Right atrium auricular region (tissue), 2 donors: ENCODE measurements around the gene VASP. TPM values are rescaled to one million over a fixed set of nuclear protein-coding genes. Genes with fewer than 3 reads are reported as not detected.

Source experiments
- DNase-seq: peaks from one replicate; pipeline ENCODE4 v3.0.0-alpha.2; 2019; ENCODE audit warnings: low spot score
- H3K27ac ChIP-seq, 2 donors: fragments of 200-600 bp; sonication (generic); 1 replicate in 1 of 2; 2 replicates in 1 of 2; pipeline ENCODE4 v1.5.1; 2016 to 2019
- H3K27me3 ChIP-seq, 2 donors: fragments of 200-600 bp; sonication (generic); one replicate each; pipeline versions ENCODE4 v1.5.1 to v1.6.0; 2017 to 2019
- H3K36me3 ChIP-seq: fragments of 200-600 bp; sonication (generic); one replicate; pipeline ENCODE4 v1.5.1; 2016
- H3K4me1 ChIP-seq, 2 donors: fragments of 200-600 bp; sonication (generic); one replicate each; pipeline versions ENCODE4 v1.5.1 to v1.6.0; 2017 to 2019
- H3K4me3 ChIP-seq, 2 donors: fragments of 200-600 bp; sonication (generic); 1 replicate in 1 of 2; 2 replicates in 1 of 2; pipeline ENCODE4 v1.5.1; 2017 to 2019; ENCODE audit warnings: mild to moderate bottlenecking in 1 of 2, moderate library complexity in 1 of 2
- H3K9me3 ChIP-seq, 2 donors: fragments of 200-600 bp; sonication (generic); one replicate each; pipeline ENCODE4 v1.5.1; 2019
- total RNA-seq, 2 donors: library from RNA; depleted of rRNA; stranded (reverse); fragments of >200 nt; gene quantifications; one replicate each; pipeline ENCODE4 v1.1.0, GENCODE V29; 2016
- TF ChIP-seq, protein P1 (sequence below), 2 donors: fragments of 200-600 bp; sonication (generic); IDR thresholded peaks; one replicate each; pipeline ENCODE4 v1.5.1; 2019; ENCODE audit warnings: antibody characterized with exemption in 2 of 2

Gene VASP
- total RNA-seq, 2 donors from 2014 or later: 61.4 to 61.7 TPM

DNA sequence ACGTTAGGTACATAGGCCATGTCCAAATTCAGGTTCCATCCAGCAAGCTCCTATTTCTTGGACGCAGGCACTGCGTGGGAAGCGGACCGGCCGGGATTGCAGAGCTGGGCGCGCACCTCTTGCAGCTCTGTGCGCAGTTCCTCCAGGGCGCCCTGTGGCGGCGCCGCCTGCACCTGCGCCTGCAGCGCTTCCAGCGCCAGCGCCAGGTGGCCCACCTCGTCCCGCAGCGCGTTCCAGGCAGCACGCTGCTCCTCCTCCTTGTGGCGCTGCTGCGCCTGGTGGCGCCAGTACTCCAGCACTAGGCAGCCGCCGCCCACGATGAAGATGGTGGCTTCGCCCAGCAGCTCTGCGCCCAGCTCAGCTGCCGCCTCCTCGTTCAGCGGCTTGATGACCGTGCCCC is 46.2 kb downstream of the VASP start:
- no peak overlapping the region for H3K4me3 ChIP-seq
- TF ChIP-seq, protein P1, sequence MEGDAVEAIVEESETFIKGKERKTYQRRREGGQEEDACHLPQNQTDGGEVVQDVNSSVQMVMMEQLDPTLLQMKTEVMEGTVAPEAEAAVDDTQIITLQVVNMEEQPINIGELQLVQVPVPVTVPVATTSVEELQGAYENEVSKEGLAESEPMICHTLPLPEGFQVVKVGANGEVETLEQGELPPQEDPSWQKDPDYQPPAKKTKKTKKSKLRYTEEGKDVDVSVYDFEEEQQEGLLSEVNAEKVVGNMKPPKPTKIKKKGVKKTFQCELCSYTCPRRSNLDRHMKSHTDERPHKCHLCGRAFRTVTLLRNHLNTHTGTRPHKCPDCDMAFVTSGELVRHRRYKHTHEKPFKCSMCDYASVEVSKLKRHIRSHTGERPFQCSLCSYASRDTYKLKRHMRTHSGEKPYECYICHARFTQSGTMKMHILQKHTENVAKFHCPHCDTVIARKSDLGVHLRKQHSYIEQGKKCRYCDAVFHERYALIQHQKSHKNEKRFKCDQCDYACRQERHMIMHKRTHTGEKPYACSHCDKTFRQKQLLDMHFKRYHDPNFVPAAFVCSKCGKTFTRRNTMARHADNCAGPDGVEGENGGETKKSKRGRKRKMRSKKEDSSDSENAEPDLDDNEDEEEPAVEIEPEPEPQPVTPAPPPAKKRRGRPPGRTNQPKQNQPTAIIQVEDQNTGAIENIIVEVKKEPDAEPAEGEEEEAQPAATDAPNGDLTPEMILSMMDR (IDR thresholded peaks at IDR 0.05): no peak
- H3K9me3 ChIP-seq: no peaks in the 10 kb centered on the region
- H3K27ac ChIP-seq: no peak overlapping the region
- H3K36me3 ChIP-seq: peaks cover 7% of the 10 kb centered on the region
- DNase-seq: no peak
- no peaks in the 10 kb centered on the region for H3K27me3 ChIP-seq
- peaks cover 0 to 4% of the 10 kb centered on the region in 2 donors for H3K4me1 ChIP-seq

DNA sequence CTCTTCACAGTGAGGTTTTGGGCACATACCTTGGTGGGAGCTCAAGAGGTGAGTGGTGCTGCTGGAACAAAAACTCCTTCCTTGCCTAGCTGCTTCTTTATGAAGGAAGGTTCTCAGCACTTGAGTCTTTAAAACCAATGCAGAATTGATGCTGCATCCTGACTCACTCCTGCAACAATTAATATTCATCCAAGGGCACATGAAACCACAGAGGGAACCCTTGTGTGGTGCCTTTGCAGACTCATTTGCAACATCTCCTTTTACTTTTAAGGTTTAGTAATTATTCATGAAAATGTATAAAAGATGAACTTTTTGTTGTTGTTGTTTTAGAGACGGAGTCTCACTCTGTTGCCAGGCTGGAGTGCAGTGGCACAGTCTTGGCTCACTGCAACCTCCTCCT is 47.2 kb downstream of the VASP start:
- DNase-seq: no peak
- no peak overlapping the region for H3K27ac ChIP-seq
- no peak overlapping the region for H3K4me3 ChIP-seq
- TF ChIP-seq, protein P1 (IDR thresholded peaks at IDR 0.05): no peak
- H3K36me3 ChIP-seq: peaks cover 7% of the 10 kb centered on the region
- H3K9me3 ChIP-seq: no peaks in the 10 kb centered on the region
- H3K4me1 ChIP-seq: peaks cover 0 to 4% of the 10 kb centered on the region in 2 donors
- H3K27me3 ChIP-seq: no peaks in the 10 kb centered on the region

DNA sequence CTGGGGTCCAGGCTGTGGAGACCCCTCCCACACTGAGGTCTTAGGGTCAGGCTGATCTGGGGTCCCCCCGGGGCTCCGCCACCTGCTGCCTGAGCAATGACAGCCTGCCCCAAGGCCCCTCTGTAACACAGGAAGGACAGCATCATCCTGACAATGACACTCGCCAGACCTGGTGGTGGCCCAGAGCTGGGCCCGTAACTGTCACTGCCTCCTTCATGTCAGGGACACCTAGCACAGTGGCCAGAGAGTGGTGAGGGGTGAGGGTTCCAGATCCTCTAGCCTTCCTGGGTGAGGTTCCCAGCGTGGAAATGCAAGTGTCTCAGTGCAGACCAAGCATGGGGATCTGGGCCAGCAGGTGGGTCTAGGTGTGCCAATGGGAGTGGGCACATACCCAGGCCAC is 49.6 kb downstream of the VASP start:
- Histone ChIP-seq H3K27me3 (no peaks in the 10 kb centered on the region), H3K9me3 (no peaks in the 10 kb centered on the region), H3K36me3 (peaks cover 7% of the 10 kb centered on the region), H3K27ac (no peak overlapping the region), H3K4me3 (no peak overlapping the region), H3K4me1 (peaks cover 0 to 12% of the 10 kb centered on the region in 2 donors)
- DNase-seq: no peak
- TF ChIP-seq, protein P1 (IDR thresholded peaks at IDR 0.05): no peak

- Histone ChIP-seq H3K4me3 (no peak overlapping the region), H3K27ac (no peak overlapping the region), H3K27me3 (no peaks in the 10 kb centered on the region), H3K4me1 (peaks cover 0 to 18% of the 10 kb centered on the region in 2 donors), H3K9me3 (no peaks in the 10 kb centered on the region), H3K36me3 (no peaks in the 10 kb centered on the region)
- no peak for DNase-seq
- TF ChIP-seq, protein P1 (IDR thresholded peaks at IDR 0.05): peak; percentile 34 to 71
Observed at GRCh38 chr19:45558399-45558878, 51.2 kb downstream of the VASP start.

GRCh38 chr19:45560038-45560437 is 52.8 kb downstream of the VASP start:
- Histone ChIP-seq H3K4me3 (no peak overlapping the region), H3K9me3 (no peaks in the 10 kb centered on the region), H3K27ac (peak overlapping the region in 1 of 2 donors; percentile 54), H3K4me1 (peaks cover 0 to 18% of the 10 kb centered on the region in 2 donors), H3K27me3 (no peaks in the 10 kb centered on the region), H3K36me3 (no peaks in the 10 kb centered on the region)
- DNase-seq: no peak
- TF ChIP-seq, protein P1 (IDR thresholded peaks at IDR 0.05): no peak

GRCh38 chr19:45560686-45561085 is 53.4 kb downstream of the VASP start:
- no peaks in the 10 kb centered on the region for H3K9me3 ChIP-seq
- DNase-seq: no peak
- H3K4me1 ChIP-seq: peaks cover 0 to 18% of the 10 kb centered on the region in 2 donors
- H3K36me3 ChIP-seq: no peaks in the 10 kb centered on the region
- H3K4me3 ChIP-seq: no peak overlapping the region
- H3K27ac ChIP-seq: peak overlapping the region in 1 of 2 donors; percentile 54
- TF ChIP-seq, protein P1 (IDR thresholded peaks at IDR 0.05): no peak
- H3K27me3 ChIP-seq: no peaks in the 10 kb centered on the region
